HUES48 (cell line): ENCODE data around the gene KIAA1217.
A peak's percentile ranks its signal among the peaks of the same experiment; 100 is the strongest.

ENCODE experiments used
- H3K27ac ChIP-seq: one replicate; pipeline ENCODE4 v1.7.0; 2013; ENCODE audit warnings: low read depth, low read length, inconsistent platforms
- H3K27me3 ChIP-seq: 2 replicates; pipeline ENCODE4 v1.6.1; 2013; ENCODE audit warnings: mild to moderate bottlenecking, low read length; ENCODE audit not compliant: control insufficient read depth, insufficient read depth
- H3K36me3 ChIP-seq: 2 replicates; pipeline ENCODE4 v1.6.1; 2013; ENCODE audit warnings: low read length; ENCODE audit not compliant: control insufficient read depth, insufficient read depth
- H3K4me1 ChIP-seq: 2 replicates; pipeline ENCODE4 v1.6.1; 2013; ENCODE audit warnings: mild to moderate bottlenecking, low read length; ENCODE audit not compliant: control insufficient read depth, insufficient read depth
- H3K4me3 ChIP-seq: 2 replicates; pipeline ENCODE4 v1.5.1; 2013; ENCODE audit warnings: mild to moderate bottlenecking, low read depth, low read length
- H3K9ac ChIP-seq: 2 replicates; pipeline ENCODE4 v1.6.1; 2013; ENCODE audit warnings: mild to moderate bottlenecking, low read depth, low read length, moderate library complexity
- H3K9me3 ChIP-seq: 2 replicates; pipeline ENCODE4 v1.6.1; 2013; ENCODE audit warnings: low read length; ENCODE audit not compliant: control insufficient read depth, insufficient read depth

The KIAA1217 gene

DNA sequence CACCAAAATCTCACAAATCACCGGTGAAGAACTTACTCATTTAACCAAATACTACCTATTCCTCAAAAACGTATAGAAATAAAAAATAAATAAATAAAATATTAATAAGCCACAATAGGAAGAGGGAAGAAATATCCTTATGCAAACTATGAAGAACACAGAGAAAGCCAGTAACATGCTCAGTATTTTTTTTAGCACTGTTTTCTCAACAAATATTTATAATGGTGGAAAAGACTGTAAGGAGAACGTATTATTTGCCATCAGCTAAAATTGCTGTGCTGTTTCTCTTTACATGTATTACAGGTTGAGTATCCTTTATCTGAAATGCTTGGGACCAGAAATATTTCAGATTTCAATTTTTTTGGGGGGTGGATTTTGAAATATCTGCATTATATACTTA is 21.0 kb downstream of the KIAA1217 start:
- Histone ChIP-seq H3K4me1 (0 out of 2 replicates have a peak, but pooled peaks cover under 1% of the 10 kb centered on the region), H3K9me3 (no peaks in the 10 kb centered on the region), H3K27ac (no peak overlapping the region), H3K4me3 (no peak overlapping the region), H3K36me3 (no peaks in the 10 kb centered on the region), H3K9ac (no peak overlapping the region), H3K27me3 (no peaks in the 10 kb centered on the region)

DNA sequence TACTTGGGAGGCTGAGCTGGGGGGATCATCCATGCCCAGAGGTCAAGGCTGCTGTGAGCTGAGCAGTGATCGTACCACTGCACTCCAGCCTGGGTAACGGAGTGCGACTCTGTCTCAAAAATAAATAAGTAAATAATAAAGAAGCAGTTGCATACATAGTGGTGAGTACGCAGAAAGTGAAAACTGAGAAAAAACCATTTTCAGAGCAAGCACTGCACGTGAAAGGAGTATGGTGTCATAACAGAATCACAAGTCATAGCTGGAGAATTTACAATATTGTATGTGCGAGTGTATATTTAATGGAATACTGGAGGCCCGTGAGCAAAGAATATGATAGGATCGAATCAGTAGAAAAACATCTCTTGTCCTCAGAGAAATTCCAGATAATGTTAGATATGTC is 22.3 kb downstream of the KIAA1217 start:
- Histone ChIP-seq H3K36me3 (no peaks in the 10 kb centered on the region), H3K27ac (no peak overlapping the region), H3K4me3 (no peak overlapping the region), H3K4me1 (peaks cover 7% of the 10 kb centered on the region; the same call in 1 of the 2 replicates), H3K9me3 (no peaks in the 10 kb centered on the region), H3K27me3 (no peaks in the 10 kb centered on the region), H3K9ac (no peak overlapping the region)

- Histone ChIP-seq H3K4me3 (no peak overlapping the region), H3K36me3 (no peaks in the 10 kb centered on the region), H3K9ac (no peak overlapping the region), H3K27ac (no peak overlapping the region), H3K4me1 (peaks cover 33% of the 10 kb centered on the region), H3K27me3 (no peaks in the 10 kb centered on the region), H3K9me3 (no peaks in the 10 kb centered on the region)
Measured at GRCh38 chr10:24234784-24235183, 25.8 kb downstream of the KIAA1217 start.

- Histone ChIP-seq H3K36me3 (no peaks in the 10 kb centered on the region), H3K27me3 (no peaks in the 10 kb centered on the region), H3K4me1 (peaks cover 38% of the 10 kb centered on the region), H3K27ac (no peak overlapping the region), H3K9me3 (no peaks in the 10 kb centered on the region), H3K4me3 (no peak overlapping the region), H3K9ac (no peak overlapping the region)
Measured at GRCh38 chr10:24235471-24235870, 26.5 kb downstream of the KIAA1217 start.

DNA sequence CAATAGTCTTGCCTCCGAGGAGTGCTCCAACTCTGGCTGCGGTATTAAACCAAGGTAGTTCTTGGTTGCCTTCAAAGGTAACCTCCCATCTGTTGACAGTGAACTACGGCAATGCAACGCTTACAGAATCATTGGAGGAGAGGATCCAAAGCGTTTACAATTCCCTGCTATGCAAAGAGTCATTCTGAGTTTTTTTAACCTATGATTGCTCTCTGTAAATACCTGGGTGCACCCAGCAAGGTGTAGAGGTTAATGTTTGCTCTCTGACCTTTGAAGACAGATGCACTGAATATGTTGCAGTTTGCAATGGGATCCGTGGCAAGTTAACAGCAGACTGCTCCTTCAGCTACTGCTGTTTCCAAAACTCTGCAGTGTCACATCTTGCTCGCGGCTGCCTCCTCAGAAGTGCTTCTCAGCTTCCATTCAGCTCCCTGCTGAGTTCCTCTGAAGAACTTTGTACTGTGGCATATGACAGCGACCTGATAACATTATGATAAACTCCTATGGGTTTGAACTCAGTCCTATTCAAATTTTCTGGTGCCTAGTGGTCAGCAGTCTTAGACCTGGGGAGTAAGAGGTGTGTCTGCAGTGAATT is 29.0 kb downstream of the KIAA1217 start:
- 0 out of 2 replicates have a peak overlapping the region, but pooled peaks have one; percentile 40 for H3K4me3 ChIP-seq
- H3K4me1 ChIP-seq, result peaks cover 38% of the 10 kb centered on the region
- no peaks in the 10 kb centered on the region for H3K9me3 ChIP-seq
- H3K36me3 ChIP-seq, result no peaks in the 10 kb centered on the region
- peak overlapping the region; percentile 46 for H3K27ac ChIP-seq
- H3K9ac ChIP-seq, result no peak overlapping the region
- H3K27me3 ChIP-seq, result no peaks in the 10 kb centered on the region

GRCh38 chr10:24238519-24239247 is 29.7 kb downstream of the KIAA1217 start:
- Histone ChIP-seq H3K9me3 (no peaks in the 10 kb centered on the region), H3K9ac (no peak overlapping the region), H3K36me3 (no peaks in the 10 kb centered on the region), H3K4me1 (peaks cover 38% of the 10 kb centered on the region), H3K27ac (peak overlapping the region; percentile 75), H3K27me3 (no peaks in the 10 kb centered on the region), H3K4me3 (peak overlapping the region; percentile 40; the same call in 1 of the 2 replicates)

GRCh38 chr10:24239289-24240040 is 30.5 kb downstream of the KIAA1217 start:
- Histone ChIP-seq H3K27ac (peak overlapping the region; percentile 75), H3K4me3 (no peak overlapping the region), H3K9ac (no peak overlapping the region), H3K27me3 (no peaks in the 10 kb centered on the region), H3K4me1 (peaks cover 38% of the 10 kb centered on the region), H3K9me3 (no peaks in the 10 kb centered on the region), H3K36me3 (no peaks in the 10 kb centered on the region)

DNA sequence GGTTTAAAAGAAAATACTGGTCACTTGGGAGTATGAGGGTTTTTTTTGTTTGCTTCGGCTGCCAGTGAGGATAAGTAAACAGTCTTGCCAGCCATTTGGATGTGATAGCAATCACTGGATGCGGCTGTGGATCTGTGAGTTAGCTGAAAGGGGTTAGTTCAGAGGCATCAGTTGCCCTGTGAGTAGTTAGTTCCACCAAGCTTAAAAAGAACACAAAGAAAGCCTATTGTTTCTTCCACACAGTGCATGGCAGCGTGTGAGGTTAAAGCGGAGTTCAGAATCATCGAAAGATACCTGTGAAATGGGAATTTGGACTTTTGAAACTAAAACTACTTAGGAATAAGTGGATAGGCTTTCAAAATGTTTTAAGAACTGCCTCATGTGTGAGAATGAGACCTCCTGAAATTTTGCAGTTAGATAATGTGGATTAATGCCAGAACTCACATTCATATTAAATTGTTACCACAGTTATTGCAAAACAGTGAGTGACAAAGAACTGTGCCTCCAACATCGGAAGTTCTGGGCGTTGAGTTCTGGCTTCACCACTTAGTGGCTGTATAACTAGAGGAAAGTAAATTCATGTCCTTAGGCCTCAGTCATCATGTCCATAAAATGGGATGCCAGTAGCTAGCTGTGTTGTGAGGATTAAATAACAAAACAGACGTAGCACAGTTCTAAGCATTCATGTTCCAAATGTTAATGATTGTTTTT is 31.3 kb downstream of the KIAA1217 start:
- Histone ChIP-seq H3K36me3 (no peaks in the 10 kb centered on the region), H3K27ac (peak overlapping the region; percentile 22), H3K9me3 (no peaks in the 10 kb centered on the region), H3K9ac (no peak overlapping the region), H3K4me1 (peaks cover 35% of the 10 kb centered on the region), H3K4me3 (no peak overlapping the region), H3K27me3 (no peaks in the 10 kb centered on the region)

- no peak overlapping the region for H3K4me3 ChIP-seq
- peaks cover 32% of the 10 kb centered on the region for H3K4me1 ChIP-seq
- no peak overlapping the region for H3K27ac ChIP-seq
- no peak overlapping the region for H3K9ac ChIP-seq
- no peaks in the 10 kb centered on the region for H3K9me3 ChIP-seq
- H3K36me3 ChIP-seq, result no peaks in the 10 kb centered on the region
- H3K27me3 ChIP-seq, result no peaks in the 10 kb centered on the region
Measured at GRCh38 chr10:24241536-24242040, 32.6 kb downstream of the KIAA1217 start.

GRCh38 chr10:24242562-24242961 is 33.6 kb downstream of the KIAA1217 start:
- H3K36me3 ChIP-seq, result no peaks in the 10 kb centered on the region
- H3K27me3 ChIP-seq, result no peaks in the 10 kb centered on the region
- H3K4me1 ChIP-seq, result peaks cover 27% of the 10 kb centered on the region
- H3K9ac ChIP-seq, result no peak overlapping the region
- H3K4me3 ChIP-seq, result no peak overlapping the region
- H3K9me3 ChIP-seq, result no peaks in the 10 kb centered on the region
- no peak overlapping the region for H3K27ac ChIP-seq
